Erythroblast (primary cell): ENCODE results near the gene GPR37.

Source experiments
- GATA1 ChIP-seq: IDR thresholded peaks from 2 replicates; pipeline ENCODE4 v1.6.1; 2011; ENCODE audit warnings: low read depth, mild to moderate bottlenecking, control low read depth, low read length, moderate library complexity
- POLR2A ChIP-seq: IDR thresholded peaks from 2 replicates; pipeline ENCODE4 v1.6.1; 2011; ENCODE audit warnings: mild to moderate bottlenecking, low read length

- TF ChIP-seq POLR2A (no peak), GATA1 (no peak)
Measured at GRCh38 chr7:124762611-124763143, 2.9 kb downstream of the GPR37 start.
